A549 (cell line): Measurements from ENCODE around the gene CCDC170. TPM values are rescaled to one million over a fixed set of nuclear protein-coding genes. Genes with fewer than 3 reads are reported as not detected.
"Not testable (repeated sequence)": the region's sequence is repeated elsewhere in the genome, so short reads cannot be mapped to it uniquely, and the experiment has no call there.

Experiments used
- ATAC-seq, 2 experiments: fragments of 200-7000 bp in 1 of 2; fragments of >200 bp in 1 of 2; cut with Nextera tagmentation in 1 of 2; cut with Tn5 transposase in 1 of 2; 3 replicates each; pipeline versions ENCODE4 v1.8.0 to v1.9.1; 2018 to 2020; ENCODE audit warnings: mild to moderate bottlenecking in 1 of 2, moderate library complexity in 1 of 2
- CTCF ChIA-PET: fragments of 300-600 bp; sonication (Branson Sonifier 250); formaldehyde crosslinking; extraction: SDS; loops from one replicate; lab custom pipeline; 2021; ENCODE audit warnings: antibody characterized with exemption, inconsistent platforms; lab: Yijun Ruan, JAX
- POLR2A ChIA-PET: fragments of 350-600 bp; formaldehyde crosslinking; extraction: SDS; loops from one replicate; lab custom pipeline; 2021; ENCODE audit warnings: antibody characterized with exemption, inconsistent platforms; lab: Yijun Ruan, JAX
- DNase-seq, 2 experiments: peaks; one replicate each; pipeline versions ENCODE4 v3.0.0 to v3.0.0-alpha.2; 2011 to 2016; ENCODE audit warnings: low read depth in 1 of 2, low spot score in 1 of 2
- FAIRE-seq: peaks from 2 replicates; lab custom pipeline; 2011; peaks lifted over from hg19 to GRCh38; lab: Jason Lieb, UNC
- H3K27ac ChIP-seq, 2 experiments: fragments of >200 bp; sonication (Bioruptor Twin); formaldehyde crosslinking; 3 replicates each; pipeline ENCODE4 v1.5.1; 2016 to 2017
- H3K4me1 ChIP-seq: fragments of >200 bp; sonication (Bioruptor Twin); formaldehyde crosslinking; 3 replicates; pipeline ENCODE4 v1.6.1; 2016
- H3K4me2 ChIP-seq: fragments of >200 bp; sonication (Bioruptor Twin); formaldehyde crosslinking; 3 replicates; pipeline ENCODE4 v1.6.1; 2016
- H3K4me3 ChIP-seq: fragments of >200 bp; sonication (Bioruptor Twin); formaldehyde crosslinking; 3 replicates; pipeline ENCODE4 v1.5.1; 2016
- H3K9me3 ChIP-seq: fragments of >200 bp; sonication (Bioruptor Twin); formaldehyde crosslinking; 3 replicates; pipeline ENCODE4 v1.6.1; 2016
- CBX2 ChIP-seq: fragments of 200-600 bp; sonication (generic); IDR thresholded peaks from 2 replicates; pipeline ENCODE4 v1.6.1; 2016; ENCODE audit warnings: low read depth, mild to moderate bottlenecking, borderline replicate concordance
- CBX8 ChIP-seq: fragments of 200-600 bp; sonication (generic); IDR thresholded peaks from 2 replicates; pipeline ENCODE4 v1.6.1; 2016
- CHD2 ChIP-seq: fragments of 150-350 bp; IDR thresholded peaks from 2 replicates; pipeline ENCODE4 v1.6.1; 2014; ENCODE audit warnings: low read length; ENCODE audit not compliant: partially characterized antibody
- CHD4 ChIP-seq: fragments of 200-600 bp; sonication (generic); IDR thresholded peaks from 2 replicates; pipeline ENCODE4 v1.6.1; 2016; ENCODE audit warnings: antibody characterized with exemption, mild to moderate bottlenecking, borderline replicate concordance
- EHF ChIP-seq: fragments of 250-450 bp; sonication (Bioruptor Pico); IDR thresholded peaks from 2 replicates; pipeline ENCODE4 v1.5.0; 2020; ENCODE audit warnings: mild to moderate bottlenecking
- EHMT2 ChIP-seq: fragments of 200-600 bp; sonication (generic); IDR thresholded peaks from 2 replicates; pipeline ENCODE4 v1.6.1; 2016; ENCODE audit warnings: antibody characterized with exemption, low read depth, mild to moderate bottlenecking, moderate library complexity
- EP300 ChIP-seq, 2 experiments: fragments of >200 bp; sonication (Bioruptor Twin); formaldehyde crosslinking; IDR thresholded peaks; 2 replicates in 1 of 2; 3 replicates in 1 of 2; pipeline ENCODE4 v1.6.1; 2016 to 2017
- ESRRA ChIP-seq: fragments of 150-350 bp; IDR thresholded peaks from 2 replicates; pipeline ENCODE4 v1.6.1; 2014; ENCODE audit warnings: mild to moderate bottlenecking, low read length, borderline replicate concordance
- FOSB ChIP-seq: fragments of 250-450 bp; sonication (Bioruptor Pico); IDR thresholded peaks from 2 replicates; pipeline ENCODE4 v1.5.0; 2020; ENCODE audit warnings: mild to moderate bottlenecking, moderate library complexity
- GATA3 ChIP-seq: IDR thresholded peaks from 2 replicates; pipeline ENCODE4 v1.6.1; 2012; ENCODE audit warnings: borderline replicate concordance
- HOXA7 ChIP-seq: fragments of 250-450 bp; sonication (Bioruptor Pico); IDR thresholded peaks from 2 replicates; pipeline ENCODE4 v1.5.0; 2020; ENCODE audit warnings: mild to moderate bottlenecking, moderate library complexity
- HOXB5 ChIP-seq: fragments of 250-450 bp; sonication (Bioruptor Pico); IDR thresholded peaks from 2 replicates; pipeline ENCODE4 v1.5.0; 2020; ENCODE audit warnings: mild to moderate bottlenecking, moderate library complexity
- JUN ChIP-seq, 2 experiments: fragments of >200 bp; sonication (Bioruptor Twin); formaldehyde crosslinking; IDR thresholded peaks; 2 replicates in 1 of 2; 3 replicates in 1 of 2; pipeline ENCODE4 v1.6.1; 2016 to 2017
- MAZ ChIP-seq: fragments of 150-350 bp; IDR thresholded peaks from 2 replicates; pipeline ENCODE4 v1.6.1; 2014; ENCODE audit warnings: antibody characterized with exemption, low read depth, low read length, borderline replicate concordance
- MYC ChIP-seq: IDR thresholded peaks from 2 replicates; pipeline ENCODE4 v1.6.1; 2012; ENCODE audit warnings: mild to moderate bottlenecking, inconsistent platforms, low read length, improper control_type of control experiment, borderline replicate concordance
- NFE2L2 ChIP-seq: fragments of 150-350 bp; conservative IDR thresholded peaks from 2 replicates; pipeline ENCODE4 v1.6.1; 2014; ENCODE audit warnings: low read length
- NPAS2 ChIP-seq: fragments of 250-450 bp; sonication (Bioruptor Pico); IDR thresholded peaks from 2 replicates; pipeline ENCODE4 v1.8.0; 2022; ENCODE audit warnings: mild to moderate bottlenecking, moderate library complexity, borderline replicate concordance
- NR3C1 ChIP-seq: fragments of >200 bp; sonication (Bioruptor Twin); formaldehyde crosslinking; IDR thresholded peaks from 3 replicates; pipeline ENCODE4 v1.6.1; 2017
- POLR2AphosphoS2 ChIP-seq: conservative IDR thresholded peaks from 2 replicates; pipeline ENCODE4 v1.6.1; 2012; ENCODE audit warnings: low read length, improper control_type of control experiment, inconsistent platforms
- RARB ChIP-seq: fragments of 250-450 bp; sonication (Bioruptor Pico); IDR thresholded peaks from 2 replicates; pipeline ENCODE4 v1.8.0; 2021; ENCODE audit warnings: mild to moderate bottlenecking, moderate library complexity
- RCOR1 ChIP-seq: fragments of 150-350 bp; IDR thresholded peaks from 2 replicates; pipeline ENCODE4 v1.6.1; 2014; ENCODE audit warnings: antibody characterized with exemption, low read length, low read depth
- RFX5 ChIP-seq: fragments of 450-650 bp; IDR thresholded peaks from 2 replicates; pipeline ENCODE4 v1.7.1; 2014; ENCODE audit warnings: antibody characterized with exemption, mild to moderate bottlenecking, moderate library complexity
- RNF2 ChIP-seq: fragments of 200-600 bp; sonication (generic); IDR thresholded peaks from 2 replicates; pipeline ENCODE4 v1.6.1; 2016; ENCODE audit warnings: low read depth, mild to moderate bottlenecking, antibody characterized with exemption, moderate library complexity, borderline replicate concordance
- SREBF2 ChIP-seq: fragments of 450-650 bp; IDR thresholded peaks from 2 replicates; pipeline ENCODE4 v1.6.1; 2014; ENCODE audit warnings: mild to moderate bottlenecking, moderate library complexity
- TFCP2L1 ChIP-seq: fragments of 250-450 bp; sonication (Bioruptor Pico); IDR thresholded peaks from 2 replicates; pipeline ENCODE4 v1.5.0; 2021; ENCODE audit warnings: mild to moderate bottlenecking
- ZC3H11A ChIP-seq: fragments of 450-650 bp; IDR thresholded peaks from 2 replicates; pipeline ENCODE4 v1.6.1; 2014; ENCODE audit warnings: antibody characterized with exemption, mild to moderate bottlenecking
- ZFP36 ChIP-seq: fragments of 450-650 bp; IDR thresholded peaks from 2 replicates; pipeline ENCODE4 v1.6.1; 2014; ENCODE audit warnings: borderline replicate concordance; ENCODE audit not compliant: partially characterized antibody
- ZNF302 ChIP-seq: fragments of 250-450 bp; sonication (Bioruptor Pico); IDR thresholded peaks from 2 replicates; pipeline ENCODE4 v1.9.0; 2021; ENCODE audit warnings: inconsistent platforms, mild to moderate bottlenecking, moderate library complexity
- WGBS: methylation state at CpG from one replicate; pipeline ENCODE4 v1.1.6; 2017; ENCODE audit errors: missing lambda C conversion rate; 5-methylcytosine and 5-hydroxymethylcytosine counted together
- polyA plus RNA-seq, 4 experiments: library from polyadenylated mRNA; depleted of rRNA in 3 of 4; stranded (reverse); fragments of >200 nt; fragmentation: RNase III in 1 of 4; extraction: RNeasy Plus Mini Kit Qiagen cat#74134 plus additional on column Dnase treatment in 1 of 4; gene quantifications; 2 replicates in 3 of 4; 3 replicates in 1 of 4; pipeline ENCODE4 v1.2.3, GENCODE V29; 2011 to 2017
- TF ChIP-seq, protein P1 (sequence below): fragments of 250-450 bp; sonication (Bioruptor Pico); IDR thresholded peaks from 2 replicates; pipeline ENCODE4 v1.5.0; 2020; ENCODE audit warnings: low read depth, mild to moderate bottlenecking, moderate library complexity
- TF ChIP-seq, protein P2 (sequence below): fragments of >200 bp; sonication (Bioruptor Twin); formaldehyde crosslinking; IDR thresholded peaks from 2 replicates; pipeline ENCODE4 v1.6.1; 2016
- TF ChIP-seq, protein P3 (sequence below): IDR thresholded peaks from 2 replicates; pipeline ENCODE4 v1.6.1; 2012; ENCODE audit warnings: low read depth, borderline replicate concordance

The CCDC170 gene
- polyA plus RNA-seq, 2 of the 4 experiments (the other 2 are of a cell fraction), result 0.09 to 0.61 TPM

DNA sequence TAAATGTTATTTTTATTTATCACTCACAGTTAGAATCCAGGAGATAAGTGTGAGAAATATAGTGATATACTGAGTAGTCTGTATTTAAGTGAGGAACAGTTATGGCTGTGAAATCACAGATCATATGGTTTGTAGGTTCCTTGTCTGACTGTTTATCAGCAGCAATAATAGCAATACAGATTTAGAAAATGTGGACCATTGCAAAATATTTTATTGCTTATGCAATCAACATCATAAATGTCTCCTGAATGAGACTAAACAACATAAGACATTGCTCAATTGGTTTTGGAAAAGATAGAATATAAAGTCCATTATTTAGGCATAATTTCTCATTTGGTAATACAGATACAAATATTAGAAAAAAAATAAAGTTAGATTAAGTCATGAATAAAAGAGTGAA lies 43.7 kb downstream of the CCDC170 start:
- H3K27ac ChIP-seq, result no peak overlapping the region
- TF ChIP-seq EP300 (IDR thresholded peaks at IDR 0.05) (no peak), GATA3 (no peak), TFCP2L1 (CRISPR knock-in tag) (no peak), EHF (CRISPR knock-in tag) (no peak), FOSB (no peak), CBX2 (no peak), CBX8 (no peak), RCOR1 (no peak), ESRRA (no peak), MYC (no peak), HOXA7 (CRISPR knock-in tag) (no peak), ZFP36 (no peak), ZC3H11A (no peak), POLR2AphosphoS2 (no peak)
- TF ChIP-seq, protein P1, sequence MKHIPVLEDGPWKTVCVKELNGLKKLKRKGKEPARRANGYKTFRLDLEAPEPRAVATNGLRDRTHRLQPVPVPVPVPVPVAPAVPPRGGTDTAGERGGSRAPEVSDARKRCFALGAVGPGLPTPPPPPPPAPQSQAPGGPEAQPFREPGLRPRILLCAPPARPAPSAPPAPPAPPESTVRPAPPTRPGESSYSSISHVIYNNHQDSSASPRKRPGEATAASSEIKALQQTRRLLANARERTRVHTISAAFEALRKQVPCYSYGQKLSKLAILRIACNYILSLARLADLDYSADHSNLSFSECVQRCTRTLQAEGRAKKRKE (CRISPR knock-in tag), result no peak
- TF ChIP-seq, protein P2, sequence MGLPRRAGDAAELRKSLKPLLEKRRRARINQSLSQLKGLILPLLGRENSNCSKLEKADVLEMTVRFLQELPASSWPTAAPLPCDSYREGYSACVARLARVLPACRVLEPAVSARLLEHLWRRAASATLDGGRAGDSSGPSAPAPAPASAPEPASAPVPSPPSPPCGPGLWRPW, result no peak
- CTCF ChIA-PET, result no interaction called here
- H3K4me2 ChIP-seq, result no peak overlapping the region
- POLR2A ChIA-PET, result interaction anchor here (0.7 kb wide), 1 partner anchor 132 kb away, joined by 4 read pairs; no protein-coding TSS in a partner anchor
- ATAC-seq (no peak), DNase-seq (no peak), FAIRE-seq (no peak)
- H3K4me1 ChIP-seq, result no peaks in the 10 kb centered on the region
- peaks cover 8% of the 10 kb centered on the region; the same call in 2 of the 3 replicates for H3K9me3 ChIP-seq
- H3K4me3 ChIP-seq, result no peak overlapping the region

DNA sequence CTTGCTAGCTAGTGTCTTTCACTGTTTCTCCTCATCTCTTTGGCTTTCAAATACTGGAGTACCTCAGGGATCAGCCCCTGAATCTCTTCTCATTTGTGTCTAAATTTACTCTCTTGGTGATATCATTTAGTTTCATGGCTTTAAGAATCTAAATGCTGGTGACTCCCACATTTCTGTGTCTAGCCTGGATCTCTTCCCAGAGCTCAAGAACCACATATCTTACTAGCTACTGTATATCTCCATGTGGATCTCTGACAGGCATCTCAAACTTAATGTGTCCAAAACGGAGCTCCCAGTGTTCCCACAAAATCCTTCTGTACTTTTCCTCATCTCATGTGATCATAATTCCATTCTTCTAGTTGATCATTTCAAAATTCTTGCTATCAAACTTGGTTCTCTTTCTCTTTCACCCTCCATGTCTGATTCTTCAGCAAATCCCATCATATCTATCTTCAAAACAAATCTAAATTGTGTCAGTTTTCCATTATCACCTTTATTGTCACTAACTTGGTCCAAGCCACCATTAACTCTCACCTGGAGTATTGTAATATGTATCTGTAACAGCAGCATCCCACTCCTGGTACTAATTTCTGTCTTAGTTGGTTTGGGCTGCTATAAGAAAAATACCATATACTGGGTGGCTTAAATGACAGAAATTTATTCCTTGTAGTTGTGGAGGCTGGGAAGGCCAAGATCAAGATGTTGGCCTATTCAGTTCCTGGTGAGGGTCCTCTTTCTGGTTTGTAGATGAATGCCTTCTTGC lies 45.9 kb downstream of the CCDC170 start:
- ATAC-seq (no peak), FAIRE-seq (no peak)
- POLR2A ChIA-PET, result no interaction called here
- 0% methylated on average over 1 of the region's 1 CpG for WGBS
- TF ChIP-seq JUN (IDR thresholded peaks at IDR 0.05) (no peak), ESRRA (no peak), ZFP36 (no peak), NFE2L2 (no peak), RNF2 (no peak), RARB (CRISPR knock-in tag) (no peak), CBX2 (no peak), EHF (CRISPR knock-in tag) (no peak), HOXB5 (no peak), TFCP2L1 (CRISPR knock-in tag) (no peak), NPAS2 (CRISPR knock-in tag) (no peak), CHD4 (no peak), FOSB (no peak), EHMT2 (no peak)
- TF ChIP-seq, all 56 proteins: peak for 0
- Histone ChIP-seq H3K27ac (no peak overlapping the region), H3K4me3 (no peak overlapping the region), H3K4me1 (no peaks in the 10 kb centered on the region), H3K4me2 (no peak overlapping the region), H3K9me3 (peaks cover 8% of the 10 kb centered on the region; the same call in 2 of the 3 replicates)
- no peak for DNase-seq
- CTCF ChIA-PET, result no interaction called here

DNA sequence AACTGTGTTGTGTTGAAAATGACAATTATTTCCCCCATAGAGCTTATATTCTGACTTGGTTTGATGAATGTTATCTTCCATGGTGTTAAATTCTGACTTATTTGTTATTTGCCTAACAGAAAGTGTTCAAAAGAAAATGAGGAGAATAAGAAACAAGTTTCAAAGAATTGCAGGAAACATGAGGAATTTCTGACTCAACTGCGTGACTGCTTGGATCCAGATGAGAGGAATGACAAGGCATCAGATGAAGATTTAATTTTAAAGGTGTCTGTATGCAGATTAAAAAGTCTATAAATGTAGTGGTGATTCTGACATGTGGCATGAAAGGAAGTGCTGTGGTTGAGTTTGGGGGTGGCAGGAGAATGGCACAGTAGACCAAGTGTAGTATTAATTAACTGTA lies 50.6 kb downstream of the CCDC170 start:
- FAIRE-seq (no peak), ATAC-seq (no peak), DNase-seq (no peak)
- Histone ChIP-seq H3K4me3 (no peak overlapping the region), H3K27ac (no peak overlapping the region), H3K4me2 (no peak overlapping the region), H3K4me1 (no peaks in the 10 kb centered on the region), H3K9me3 (peaks cover 6% of the 10 kb centered on the region; the same call in 2 of the 3 replicates)
- 17% methylated on average over 1 of the region's 1 CpG for WGBS
- CTCF ChIA-PET, result no interaction called here
- POLR2A ChIA-PET, result no interaction called here
- TF ChIP-seq NPAS2 (CRISPR knock-in tag) (no peak), MAZ (no peak), NR3C1 (no peak), ZNF302 (no peak), CHD2 (no peak), RFX5 (no peak), GATA3 (no peak), TFCP2L1 (CRISPR knock-in tag) (no peak), FOSB (no peak), SREBF2 (no peak)
- TF ChIP-seq, protein P3, sequence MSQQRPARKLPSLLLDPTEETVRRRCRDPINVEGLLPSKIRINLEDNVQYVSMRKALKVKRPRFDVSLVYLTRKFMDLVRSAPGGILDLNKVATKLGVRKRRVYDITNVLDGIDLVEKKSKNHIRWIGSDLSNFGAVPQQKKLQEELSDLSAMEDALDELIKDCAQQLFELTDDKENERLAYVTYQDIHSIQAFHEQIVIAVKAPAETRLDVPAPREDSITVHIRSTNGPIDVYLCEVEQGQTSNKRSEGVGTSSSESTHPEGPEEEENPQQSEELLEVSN, result no peak

DNA sequence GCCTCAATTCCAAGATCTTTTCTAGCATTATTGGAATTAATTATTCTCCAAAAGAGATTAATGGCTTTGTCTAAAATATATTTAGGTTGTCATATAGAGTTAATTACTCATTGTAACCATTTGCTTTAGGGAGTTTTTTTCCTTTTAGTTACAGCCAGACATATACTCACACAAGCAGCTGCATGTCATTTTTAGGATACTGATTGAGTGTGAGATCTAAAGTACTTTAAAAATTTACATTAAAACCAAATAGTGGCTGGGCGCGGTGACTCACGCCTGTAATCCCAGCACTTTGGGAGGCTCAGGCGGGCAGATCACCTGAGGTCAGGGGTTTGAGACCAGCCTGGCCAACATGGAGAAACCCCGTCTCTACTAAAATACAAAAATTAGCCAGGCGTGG lies 51.1 kb downstream of the CCDC170 start:
- CTCF ChIA-PET, DNase-seq, H3K9me3 ChIP-seq, H3K4me1 ChIP-seq, FAIRE-seq, H3K4me2 ChIP-seq, ATAC-seq, H3K27ac ChIP-seq, H3K4me3 ChIP-seq, POLR2A ChIA-PET: not testable (repeated sequence)
- WGBS, result 61% methylated on average over 6 of the region's 6 CpGs
